GM18907 (cell line): ENCODE data around the gene TRIM41.

Source experiments
- ATAC-seq: cut with Tn5 transposase; IDR thresholded peaks from one replicate; pipeline ENCODE4 v1.9.1; 2021; ENCODE audit warnings: mild to moderate bottlenecking, moderate library complexity; ENCODE audit not compliant: unreplicated experiment

TRIM41 gene

GRCh38 chr5:181192337-181193046 is 30.6 kb upstream of the TRIM41 start:
- ATAC-seq: no peak

GRCh38 chr5:181193656-181194055 is 29.4 kb upstream of the TRIM41 start:
- ATAC-seq: no peak

- ATAC-seq: no peak
Observed at GRCh38 chr5:181194489-181195248, 28.4 kb upstream of the TRIM41 start.

- ATAC-seq: no peak
Observed at GRCh38 chr5:181195249-181195761, 27.8 kb upstream of the TRIM41 start.

GRCh38 chr5:181197326-181197951 is 25.6 kb upstream of the TRIM41 start:
- ATAC-seq: no peak

- ATAC-seq: no peak
Observed at GRCh38 chr5:181198106-181198685, 24.9 kb upstream of the TRIM41 start.

- ATAC-seq: peak; percentile 59
Observed at GRCh38 chr5:181198905-181199519, 24.1 kb upstream of the TRIM41 start.

- no peak for ATAC-seq
Observed at GRCh38 chr5:181199881-181200638, 23.0 kb upstream of the TRIM41 start.

- ATAC-seq: no peak
Observed at GRCh38 chr5:181200816-181201215, 22.3 kb upstream of the TRIM41 start.

GRCh38 chr5:181203093-181203711 is 19.9 kb upstream of the TRIM41 start:
- no peak for ATAC-seq

- no peak for ATAC-seq
Observed at GRCh38 chr5:181203777-181204112, 19.3 kb upstream of the TRIM41 start.

- no peak for ATAC-seq
Observed at GRCh38 chr5:181204113-181204825, 18.8 kb upstream of the TRIM41 start.

GRCh38 chr5:181204826-181205760 is 18.0 kb upstream of the TRIM41 start, which contains the start of gene TRIM7:
TSS of gene TRIM7 (minus strand) at chr5:181205196. CDS start at chr5:181205110, 86 bp downstream.
- ATAC-seq: no peak

- ATAC-seq: no peak
Observed at GRCh38 chr5:181205761-181206649, 17.1 kb upstream of the TRIM41 start.

GRCh38 chr5:181207214-181207959 is 15.7 kb upstream of the TRIM41 start:
- peak; percentile 38 for ATAC-seq

GRCh38 chr5:181207960-181208253 is 15.2 kb upstream of the TRIM41 start:
- no peak for ATAC-seq
